Liver (tissue), 3 donors: ENCODE measurements around the gene STIM2.

Source experiments
- ATF3 ChIP-seq: IDR thresholded peaks from 2 replicates; pipeline ENCODE4 v1.6.1; 2016; ENCODE audit warnings: antibody characterized with exemption
- CTCF ChIP-seq: fragments of 150-350 bp; IDR thresholded peaks from 2 replicates; pipeline ENCODE4 v1.5.1; 2017; ENCODE audit warnings: improper control_type of control experiment, low read depth, low read length; ENCODE audit not compliant: missing input control
- EGR1 ChIP-seq, 2 donors: IDR thresholded peaks; 2 replicates each; pipeline ENCODE4 v1.6.1; 2016 to 2018; ENCODE audit warnings: antibody characterized with exemption in 2 of 2, low read depth in 2 of 2
- FOXA1 ChIP-seq: IDR thresholded peaks from 2 replicates; pipeline ENCODE4 v1.6.1; 2016; ENCODE audit warnings: antibody characterized with exemption
- HNF4G ChIP-seq: IDR thresholded peaks from 2 replicates; pipeline ENCODE4 v1.6.1; 2016; ENCODE audit warnings: antibody characterized with exemption
- JUND ChIP-seq, 2 donors: IDR thresholded peaks; 2 replicates each; pipeline ENCODE4 v1.6.1; 2016; ENCODE audit warnings: antibody characterized with exemption in 2 of 2
- MAX ChIP-seq: IDR thresholded peaks from 2 replicates; pipeline ENCODE4 v1.6.1; 2016; ENCODE audit warnings: antibody characterized with exemption
- RAD21 ChIP-seq, 2 donors: IDR thresholded peaks; 2 replicates each; pipeline ENCODE4 v1.6.1; 2016; ENCODE audit warnings: antibody characterized with exemption in 2 of 2, mild to moderate bottlenecking in 2 of 2
- REST ChIP-seq: IDR thresholded peaks from 2 replicates; pipeline ENCODE4 v1.6.1; 2016; ENCODE audit warnings: antibody characterized with exemption, mild to moderate bottlenecking
- RXRA ChIP-seq, 2 donors: IDR thresholded peaks; 2 replicates each; pipeline ENCODE4 v1.6.1; 2017 to 2018; ENCODE audit warnings: antibody characterized with exemption in 2 of 2, mild to moderate bottlenecking in 1 of 2
- SP1 ChIP-seq: IDR thresholded peaks from 2 replicates; pipeline ENCODE4 v1.6.1; 2018; ENCODE audit warnings: antibody characterized with exemption, mild to moderate bottlenecking
- TAF1 ChIP-seq: conservative IDR thresholded peaks from 2 replicates; pipeline ENCODE4 v1.6.1; 2016; ENCODE audit warnings: antibody characterized with exemption, mild to moderate bottlenecking
- YY1 ChIP-seq: IDR thresholded peaks from 2 replicates; pipeline ENCODE4 v1.6.1; 2016; ENCODE audit warnings: antibody characterized with exemption, mild to moderate bottlenecking
- donor health status: healthy.
- donor health status: healthy.

GRCh38 chr4:26995316-26995715 is 134.7 kb downstream of the STIM2 start:
- no peak for TF ChIP-seq CTCF
- no peak for TF ChIP-seq RAD21 (IDR thresholded peaks at IDR 0.05)
- no peak for TF ChIP-seq TAF1
- TF ChIP-seq MAX, result no peak
- TF ChIP-seq REST, result no peak
- no peak for TF ChIP-seq YY1
- TF ChIP-seq EGR1 (IDR thresholded peaks at IDR 0.05; ENCODE audit: low read depth in 2 of 2), result no peak
- TF ChIP-seq ATF3, result no peak
- no peak for TF ChIP-seq FOXA1
- no peak for TF ChIP-seq SP1
- no peak for TF ChIP-seq JUND (IDR thresholded peaks at IDR 0.05)
- no peak for TF ChIP-seq RXRA (IDR thresholded peaks at IDR 0.05)
- TF ChIP-seq HNF4G, result no peak
